GM15510 (cell line): ENCODE data around the gene KIF9.

Source experiments
- POLR2A ChIP-seq: IDR thresholded peaks from 3 replicates; pipeline ENCODE4 v1.6.1; 2011; ENCODE audit warnings: borderline replicate concordance; ENCODE audit not compliant: insufficient read length; ENCODE audit errors: extremely low read depth

KIF9 gene

DNA sequence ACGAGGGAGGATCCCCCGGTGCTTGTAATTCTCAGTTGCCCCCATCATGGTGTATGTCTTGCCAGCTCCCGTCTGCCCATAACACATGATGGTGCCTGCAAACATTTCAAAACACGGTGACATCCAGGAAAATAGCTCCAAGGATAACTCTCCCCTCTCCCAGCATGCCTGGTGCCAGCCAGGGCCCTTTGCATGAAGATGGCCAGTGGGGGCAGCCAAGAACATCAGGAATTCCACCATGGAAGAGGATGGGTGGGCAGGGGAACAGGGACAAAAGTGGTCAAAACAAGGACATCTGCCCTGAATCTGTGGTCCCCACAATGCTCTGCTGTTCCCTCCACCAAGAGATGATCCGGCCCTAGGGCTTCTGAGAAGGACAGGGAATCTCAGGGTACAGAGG is 9.0 kb downstream of the KIF9 start:
- TF ChIP-seq POLR2A, result no peak

DNA sequence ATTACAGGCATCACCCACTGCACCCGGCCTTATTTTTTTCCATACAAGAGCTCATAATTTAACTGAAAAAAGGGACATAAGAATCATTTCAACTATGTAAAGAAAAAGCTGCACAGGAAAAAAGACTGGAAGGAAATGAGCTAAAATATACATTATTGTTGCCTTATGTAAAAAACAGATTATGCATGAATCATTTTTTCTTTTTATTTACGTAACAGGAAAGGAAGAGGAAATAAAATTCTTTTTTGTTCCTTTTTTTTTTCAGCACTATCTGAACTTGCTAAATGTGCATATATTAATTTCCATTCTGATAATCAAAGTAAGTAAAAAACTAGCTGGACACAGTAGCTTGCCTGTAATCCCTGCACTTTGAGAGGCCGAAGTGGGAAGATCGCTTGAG is 12.1 kb downstream of the KIF9 start:
- no peak for TF ChIP-seq POLR2A

DNA sequence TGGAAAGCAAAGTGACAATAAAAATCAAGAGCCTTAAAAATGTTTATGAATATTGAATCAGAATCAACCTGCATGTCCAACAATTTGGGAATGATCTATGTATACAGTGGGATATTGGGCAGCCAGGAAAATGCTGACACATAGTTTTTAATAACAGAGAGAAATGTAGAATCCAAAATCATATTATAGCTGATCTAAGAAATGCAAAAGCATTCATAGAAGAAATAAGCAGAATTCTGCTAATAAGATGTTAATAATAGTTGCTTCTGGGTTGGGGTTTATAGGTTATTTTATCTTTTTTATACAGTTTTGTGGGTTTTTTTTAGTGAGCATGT is 15.1 kb downstream of the KIF9 start:
- TF ChIP-seq POLR2A, result no peak

DNA sequence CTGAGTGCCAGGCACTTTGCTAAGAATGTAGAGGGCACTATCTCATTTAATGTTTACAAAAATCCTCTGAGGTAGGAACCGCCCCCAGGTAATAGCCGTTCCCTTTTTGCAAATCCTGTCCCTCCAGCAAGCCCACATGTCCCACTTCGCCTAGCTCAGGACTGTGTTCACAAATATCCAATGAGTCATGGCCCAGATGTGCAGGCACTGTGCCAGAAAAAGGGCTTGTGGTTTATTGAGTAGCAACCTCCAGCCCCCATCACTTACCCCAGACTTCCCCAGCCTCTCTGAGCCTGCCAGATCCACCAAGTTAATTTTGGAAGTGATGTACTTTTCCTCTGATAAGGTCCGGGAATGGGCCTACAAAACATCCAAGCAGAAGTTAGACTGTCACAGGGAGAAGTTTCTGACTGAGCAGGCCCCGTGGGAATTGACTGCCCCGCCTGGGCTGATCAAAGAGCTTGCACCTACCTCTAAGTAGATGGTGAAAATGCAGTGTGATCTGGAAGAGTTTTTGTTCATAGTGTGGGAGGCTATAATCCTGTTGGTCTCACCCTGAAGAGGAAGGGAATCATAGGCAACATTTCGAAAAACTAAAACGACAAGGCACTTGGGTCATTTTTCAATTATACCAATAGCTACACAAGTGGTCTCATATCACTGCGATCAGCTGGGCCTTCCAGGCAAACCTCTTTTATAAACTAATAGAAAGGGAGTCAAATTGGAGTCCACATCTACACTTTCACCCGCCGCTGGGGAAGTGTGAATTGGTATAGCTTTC is 15.7 kb downstream of the KIF9 start:
- no peak for TF ChIP-seq POLR2A

DNA sequence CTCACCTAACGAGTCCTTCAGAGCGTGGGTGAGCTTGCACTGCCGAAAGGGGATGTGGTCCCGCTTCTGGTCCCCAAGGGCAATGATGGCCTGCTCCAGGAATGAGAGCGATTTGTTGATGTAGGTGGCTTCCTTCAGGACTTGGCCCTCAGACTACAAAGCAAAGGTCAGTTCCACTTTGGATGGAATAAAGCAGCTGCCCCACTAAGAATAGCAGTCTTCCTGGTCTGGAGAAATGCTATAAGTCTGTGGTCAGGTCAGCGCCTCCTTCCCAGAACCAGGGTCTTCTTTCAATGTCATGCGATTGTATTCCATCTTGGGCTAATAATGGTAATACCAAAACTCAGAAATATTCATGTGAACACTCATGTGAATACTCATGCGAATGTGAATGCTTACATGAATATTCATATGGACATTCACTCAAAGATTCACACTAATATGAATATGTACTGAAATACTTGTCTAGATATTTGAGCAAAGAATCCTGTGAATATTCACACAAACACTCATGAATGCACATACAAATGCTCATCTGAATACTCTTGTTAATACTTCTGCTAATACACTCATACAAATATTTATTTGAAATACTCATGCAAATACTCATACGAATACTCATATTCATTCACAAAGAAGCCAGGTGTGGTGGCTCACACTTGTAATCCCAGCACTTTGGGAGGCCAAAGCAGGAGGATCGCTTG is 16.7 kb downstream of the KIF9 start:
- no peak for TF ChIP-seq POLR2A

DNA sequence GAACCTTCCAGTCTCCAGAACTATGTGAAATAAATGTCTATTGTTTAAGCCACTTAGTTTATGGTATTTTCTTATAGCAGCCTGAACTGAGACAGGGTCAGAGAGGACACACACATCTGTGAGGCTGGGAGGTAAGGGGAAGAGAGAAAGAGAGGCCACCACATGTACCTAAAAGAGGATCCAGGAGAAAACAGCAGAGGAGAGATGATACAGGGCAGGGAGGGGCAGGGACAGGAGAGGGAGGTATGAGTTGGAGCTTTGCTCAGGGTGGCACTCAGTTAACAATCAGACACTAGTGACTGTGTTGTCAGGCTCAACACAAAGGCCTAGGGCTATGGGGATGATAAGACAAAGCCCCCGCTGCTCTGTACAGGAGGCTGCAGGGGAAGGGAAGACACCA is 17.6 kb downstream of the KIF9 start:
- TF ChIP-seq POLR2A, result no peak

DNA sequence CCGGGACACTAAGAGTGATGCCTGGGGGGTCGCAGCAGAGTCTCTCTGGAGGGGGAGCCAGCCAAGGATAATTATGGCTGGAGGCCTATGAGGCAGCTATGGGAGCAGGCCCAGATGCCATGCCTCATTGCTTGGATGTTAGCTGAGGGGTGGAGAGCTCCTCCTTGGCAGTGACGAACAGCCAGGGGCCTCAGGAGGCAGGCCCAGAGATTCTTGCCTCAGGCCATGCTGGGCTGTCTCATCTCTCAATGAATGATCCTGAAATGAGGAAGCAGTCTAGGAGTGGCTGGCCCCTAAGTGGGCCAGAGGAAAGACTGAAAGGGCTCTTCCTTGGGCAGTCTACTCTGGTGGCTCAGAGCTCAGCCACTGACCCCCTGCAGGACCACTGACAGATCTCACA is 21.3 kb downstream of the KIF9 start:
- no peak for TF ChIP-seq POLR2A

DNA sequence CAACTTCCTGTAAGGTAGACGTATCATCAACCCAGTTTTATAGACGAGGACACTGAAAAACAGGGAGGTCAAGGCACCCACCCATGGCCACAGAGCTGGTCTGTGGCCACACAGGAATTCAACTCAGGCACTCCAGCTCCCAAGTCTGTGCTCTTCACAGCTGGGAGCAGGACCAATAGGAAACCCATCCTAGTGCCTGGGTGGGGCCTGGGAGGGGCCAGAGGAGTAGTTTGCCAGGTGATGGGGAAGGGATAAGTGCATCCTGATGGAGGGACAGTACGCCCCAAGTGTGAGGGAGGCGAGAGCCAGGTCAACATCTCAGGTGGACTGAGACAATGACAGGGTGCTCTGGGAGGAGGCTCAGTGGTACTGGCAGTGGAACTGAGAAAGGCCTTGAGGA is 22.0 kb downstream of the KIF9 start:
- no peak for TF ChIP-seq POLR2A

DNA sequence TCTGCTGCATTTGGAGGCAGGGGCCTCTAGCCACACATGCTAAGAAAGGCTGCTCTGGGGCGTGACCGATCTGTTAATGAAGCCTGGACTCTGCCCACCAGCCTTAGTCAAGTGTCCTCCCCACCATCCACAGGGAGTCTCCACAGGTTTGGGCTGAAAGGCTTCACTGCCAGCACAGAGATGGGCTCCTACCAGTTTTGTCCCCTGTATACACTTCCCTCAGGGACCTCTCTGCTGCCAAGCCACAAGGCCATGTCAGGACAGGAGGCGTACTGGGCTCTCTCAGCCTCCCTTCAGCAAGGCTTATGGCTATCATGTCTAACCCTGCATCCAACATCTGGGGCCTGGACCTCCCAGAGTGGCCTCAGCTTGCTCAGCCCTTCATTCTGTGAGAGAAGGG is 23.5 kb downstream of the KIF9 start:
- no peak for TF ChIP-seq POLR2A

DNA sequence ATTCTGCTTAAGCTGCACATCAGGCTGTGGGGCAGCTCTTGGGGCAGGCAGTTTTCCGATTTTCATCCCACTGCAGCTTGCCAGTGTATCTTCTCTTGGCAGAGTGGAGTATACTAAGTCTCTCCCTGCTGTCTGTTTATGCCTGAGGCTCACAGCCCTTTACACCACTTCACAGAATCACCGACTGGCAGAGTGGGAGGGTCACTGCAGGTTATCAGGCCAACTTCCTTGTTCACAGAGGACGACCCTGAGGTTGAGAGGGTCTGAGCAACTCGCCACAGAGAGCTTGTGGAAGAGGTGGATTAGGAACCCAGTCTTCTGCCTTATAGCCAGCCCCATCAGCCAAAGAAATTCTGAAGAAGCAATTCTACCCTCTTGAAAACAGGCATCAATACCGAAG is 30.9 kb downstream of the KIF9 start:
- no peak for TF ChIP-seq POLR2A

DNA sequence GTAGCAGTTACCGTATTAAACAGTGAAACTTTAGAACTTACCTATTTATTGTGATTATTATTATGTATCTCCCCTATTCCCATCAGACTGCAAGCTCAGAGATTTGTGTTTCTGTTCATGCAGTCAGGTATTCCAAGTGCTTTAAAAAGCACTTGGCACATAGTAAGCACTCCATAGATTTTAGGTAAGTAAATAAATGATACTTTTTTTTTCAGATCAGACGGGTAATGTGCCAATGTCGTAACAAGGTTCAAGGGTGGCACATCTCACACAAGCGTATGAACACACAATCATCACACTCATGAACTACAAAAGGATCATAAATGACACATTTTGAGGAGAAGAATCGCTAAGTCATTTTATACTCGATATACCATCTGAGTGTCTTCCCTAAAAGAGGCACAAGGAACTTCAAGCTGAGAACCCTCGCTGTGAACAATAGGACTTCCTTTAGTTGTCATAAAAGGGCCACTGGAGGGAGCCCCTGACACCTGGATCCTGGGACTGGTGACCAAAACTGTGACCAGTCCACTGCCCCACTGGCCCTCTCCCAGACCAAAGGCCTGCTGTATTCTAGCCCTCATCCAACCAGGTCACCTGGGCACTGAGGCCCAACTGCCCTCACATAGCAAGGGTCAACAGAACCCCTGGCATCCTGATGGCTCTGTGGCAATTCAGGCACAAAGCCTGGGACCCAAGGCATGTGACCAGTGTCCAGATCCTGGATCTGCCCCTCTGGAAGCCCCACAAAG is 32.1 kb downstream of the KIF9 start:
- no peak for TF ChIP-seq POLR2A

DNA sequence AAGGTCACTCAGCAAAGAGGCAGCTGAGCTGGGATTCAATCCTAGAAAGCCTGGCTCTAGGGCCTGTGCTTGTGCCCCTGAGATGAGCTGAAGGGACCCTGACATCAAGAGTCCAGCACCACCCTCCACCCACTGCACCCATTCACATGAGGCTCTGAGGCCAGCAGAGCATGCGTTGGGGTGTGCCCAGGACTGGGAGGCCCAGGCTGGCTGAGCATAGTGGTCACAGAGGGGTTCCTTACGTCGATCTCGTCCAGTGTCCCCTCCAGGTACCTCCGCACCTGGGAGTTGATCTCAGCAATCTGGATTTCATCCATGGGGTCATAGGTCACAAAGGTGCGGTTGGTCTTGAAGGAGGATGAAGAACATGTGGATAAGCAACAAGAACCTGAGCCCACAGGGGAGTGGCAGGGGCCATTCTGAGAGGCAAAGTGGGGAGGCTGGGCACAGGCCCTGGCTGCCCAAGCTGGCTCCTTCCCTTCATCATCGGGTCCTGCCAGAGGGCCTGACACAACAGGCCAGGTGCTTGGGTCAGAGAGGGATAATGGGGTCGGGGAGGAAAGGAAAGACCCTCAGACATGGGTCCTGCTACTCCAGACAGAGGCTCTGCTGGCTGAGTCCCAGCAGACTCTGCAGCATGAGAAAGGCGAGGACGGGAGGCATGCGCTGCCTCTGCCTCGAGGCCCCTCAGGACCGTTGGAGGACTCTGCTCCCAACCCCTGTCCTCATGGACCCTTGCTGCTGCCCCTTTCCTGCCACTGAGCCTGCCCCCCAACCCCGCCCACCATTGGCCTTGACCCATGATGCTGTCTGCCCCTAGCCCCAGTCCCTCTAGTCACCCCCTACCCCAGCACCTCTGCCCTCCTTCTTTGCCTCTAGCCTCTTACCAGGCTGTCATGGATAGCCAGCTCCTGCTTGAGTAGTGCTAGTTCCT is 35.2 kb downstream of the KIF9 start:
- TF ChIP-seq POLR2A, result no peak

DNA sequence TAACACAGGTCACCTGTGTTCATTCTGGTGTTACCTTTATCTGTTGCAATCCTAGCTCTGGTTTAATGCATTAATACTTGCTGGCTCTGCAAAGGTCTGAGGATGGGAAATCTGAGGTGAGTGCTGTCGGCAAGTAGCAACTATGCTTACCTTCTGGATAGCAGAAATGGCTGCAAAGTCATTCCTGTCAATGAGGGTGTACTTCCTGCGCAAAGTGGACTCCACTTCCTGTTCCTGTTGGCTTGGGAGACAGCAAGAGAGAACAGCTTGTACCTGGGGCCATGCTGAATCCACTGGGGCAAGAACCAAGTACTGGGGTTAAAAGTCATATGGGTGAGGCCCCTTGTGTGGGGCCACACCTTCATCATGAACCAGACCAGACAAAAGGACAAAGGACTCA is 37.3 kb downstream of the KIF9 start:
- no peak for TF ChIP-seq POLR2A

DNA sequence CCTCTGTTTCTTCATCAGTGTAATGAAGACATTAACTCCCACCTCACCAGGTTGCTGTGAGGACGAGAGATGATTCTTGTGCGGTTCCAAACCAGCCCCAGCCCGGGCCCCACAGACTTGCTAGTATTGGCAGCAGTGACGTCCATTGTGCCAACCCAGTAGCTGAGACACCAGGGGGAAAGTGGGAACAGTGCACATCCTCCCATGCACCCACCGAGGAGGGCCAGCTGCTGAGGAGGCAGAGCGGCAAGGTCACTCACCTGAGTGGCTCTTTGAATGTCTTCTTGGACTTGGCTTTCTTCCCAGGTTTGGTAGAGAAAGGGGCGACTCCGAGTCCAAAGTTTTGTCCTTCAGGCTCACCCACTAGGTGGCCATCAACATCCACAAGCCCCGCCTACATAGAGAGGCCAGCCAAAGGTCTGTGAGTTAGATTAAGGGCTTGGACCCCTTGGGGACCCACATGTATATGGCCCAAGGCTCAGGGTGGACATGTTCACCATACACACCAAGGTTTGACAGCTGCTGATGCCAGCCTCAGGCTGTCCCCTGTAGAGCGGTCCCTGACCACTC is 38.0 kb downstream of the KIF9 start:
- no peak for TF ChIP-seq POLR2A
